ENCODE results near the gene SNX5. TPM values are rescaled to one million over a fixed set of nuclear protein-coding genes. Genes with fewer than 3 reads are reported as not detected.

SNX5 gene
- total and polyA plus RNA-seq, 9 of the 15 experiments (the other 6 are each of a cell fraction or from before 2014, with no cell fraction given), result 53.5 to 276 (median 160) TPM

GRCh38 chr20:17925940-17926300 is 42.7 kb downstream of the SNX5 start (continued):
- TF ChIP-seq ZHX1 (conservative IDR thresholded peaks at IDR 0.05; ENCODE audit: low read length), result no peak
- no peak for TF ChIP-seq RFX5 (IDR thresholded peaks at IDR 0.05; ENCODE audit: low read depth, low read length)
- no peak for TF ChIP-seq RB1 (IDR thresholded peaks at IDR 0.05; ENCODE audit: low read depth)
- TF ChIP-seq ADNP (tag; IDR thresholded peaks at IDR 0.05), result peak; percentile 97
- TF ChIP-seq EP300 (IDR thresholded peaks at IDR 0.05; ENCODE audit: low read length), result no peak
- TF ChIP-seq MCM7 (IDR thresholded peaks at IDR 0.05), result no peak
- no peak for TF ChIP-seq TEAD1 (CRISPR knock-in tag; IDR thresholded peaks at IDR 0.05)
- TF ChIP-seq SMARCA5 (IDR thresholded peaks at IDR 0.05), result peak; percentile 91
- TF ChIP-seq CHD7 (IDR thresholded peaks at IDR 0.05; ENCODE audit: low read depth, low read length), result no peak
- TF ChIP-seq PHB (CRISPR knock-in tag; IDR thresholded peaks at IDR 0.05), result no peak
- TF ChIP-seq E2F1 (CRISPR knock-in tag; IDR thresholded peaks at IDR 0.05), result no peak
- TF ChIP-seq YBX1 (IDR thresholded peaks at IDR 0.05), result no peak
- TF ChIP-seq CREB3L1 (IDR thresholded peaks at IDR 0.05; ENCODE audit: borderline replicate concordance, low read depth), result peak; percentile 7; the same call in 1 of the 2 replicates

Data from K562 (cell line).